Activated T-helper 2 cell treated with anti-CD3 and anti-CD28 coated beads, Interferon-gamma antibody, Interleukin-2, Interleukin-4, amounts not matched to agents 10 μg/mL and 5 μg/mL and 100 μg/mL, durations not matched to agents 14 hours and 24 hours and 36 hours (primary cell): ENCODE results near the gene FSIP1. TPM values are rescaled to one million over a fixed set of nuclear protein-coding genes. Genes with fewer than 3 reads are reported as not detected.

Experiments
- DNase-seq: peaks from one replicate; pipeline ENCODE4 v3.0.0; 2021; ENCODE audit warnings: low spot score
- H3K27ac Mint-ChIP-seq: one replicate; pipeline ENCODE4 v1.8.0; 2021; ENCODE audit warnings: mixed read lengths
- H3K27me3 Mint-ChIP-seq: one replicate; pipeline ENCODE4 v1.8.0; 2021; ENCODE audit warnings: low read depth, mixed read lengths
- H3K36me3 Mint-ChIP-seq: one replicate; pipeline ENCODE4 v1.8.0; 2021; ENCODE audit warnings: low read depth, mixed read lengths
- H3K4me1 Mint-ChIP-seq: one replicate; pipeline ENCODE4 v1.8.0; 2021; ENCODE audit warnings: low read depth, mixed read lengths
- H3K4me3 Mint-ChIP-seq: one replicate; pipeline ENCODE4 v1.8.0; 2021; ENCODE audit warnings: low read depth, mild to moderate bottlenecking, moderate library complexity, mixed read lengths
- H3K9me3 Mint-ChIP-seq: one replicate; pipeline ENCODE4 v1.8.0; 2021; ENCODE audit warnings: mixed read lengths
- intact Hi-C: fragments of 100-400 bp; cut with micrococcal nuclease; formaldehyde crosslinking; loops from one replicate; pipeline ENCODE4 v1.15.1; 2023
- total RNA-seq: library from RNA; stranded (reverse); gene quantifications from 2 replicates; pipeline ENCODE4 v1.2.3, GENCODE V29; 2022

Gene FSIP1
- total RNA-seq, 1 donor from 2014 or later = 0.14 TPM

DNA sequence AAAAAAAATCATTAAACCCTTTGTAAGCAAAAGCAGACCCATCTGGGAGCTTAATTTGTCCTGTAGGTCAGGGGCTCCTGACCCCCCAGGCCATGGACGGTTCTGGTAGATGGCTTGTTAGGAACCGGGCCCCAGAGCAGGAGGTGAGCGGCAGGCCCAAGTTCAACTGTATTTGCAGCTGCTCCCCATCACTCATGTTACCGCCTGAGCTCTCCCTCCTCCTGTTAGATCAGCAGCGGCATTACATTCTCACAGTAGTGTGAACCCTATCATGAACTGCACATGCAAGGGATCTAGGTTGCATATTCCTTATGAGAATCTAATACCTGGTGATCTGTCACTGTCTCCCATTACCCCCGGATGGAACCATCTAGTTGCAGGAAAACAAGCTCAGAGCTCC is 60.7 kb downstream of the FSIP1 start:
- no peaks in the 10 kb centered on the region for H3K9me3 Mint-ChIP-seq
- H3K27ac Mint-ChIP-seq = no peak overlapping the region
- H3K4me1 Mint-ChIP-seq = peaks cover 12% of the 10 kb centered on the region
- no peak for DNase-seq
- H3K27me3 Mint-ChIP-seq = peaks cover 4% of the 10 kb centered on the region
- H3K36me3 Mint-ChIP-seq = no peaks in the 10 kb centered on the region
- no peak overlapping the region for H3K4me3 Mint-ChIP-seq
- intact Hi-C loops = no loop called here

GRCh38 chr15:39720621-39721611 is 61.7 kb downstream of the FSIP1 start:
- no peak for DNase-seq
- peaks cover 3% of the 10 kb centered on the region for H3K27me3 Mint-ChIP-seq
- H3K4me3 Mint-ChIP-seq = no peak overlapping the region
- no peaks in the 10 kb centered on the region for H3K9me3 Mint-ChIP-seq
- no peaks in the 10 kb centered on the region for H3K36me3 Mint-ChIP-seq
- H3K4me1 Mint-ChIP-seq = peaks cover 12% of the 10 kb centered on the region
- no peak overlapping the region for H3K27ac Mint-ChIP-seq
- intact Hi-C loops = no loop called here

- peaks cover 12% of the 10 kb centered on the region for H3K4me1 Mint-ChIP-seq
- H3K27ac Mint-ChIP-seq = no peak overlapping the region
- no peak for DNase-seq
- intact Hi-C loops = no loop called here
- H3K27me3 Mint-ChIP-seq = peaks cover 3% of the 10 kb centered on the region
- no peak overlapping the region for H3K4me3 Mint-ChIP-seq
- no peaks in the 10 kb centered on the region for H3K36me3 Mint-ChIP-seq
- H3K9me3 Mint-ChIP-seq = no peaks in the 10 kb centered on the region
These were observed 62.6 kb downstream of the FSIP1 start for GRCh38 chr15:39720081-39720480.

- Mint-ChIP-seq H3K4me1 (peaks cover 12% of the 10 kb centered on the region), H3K4me3 (no peak overlapping the region), H3K27me3 (peaks cover 3% of the 10 kb centered on the region), H3K27ac (no peak overlapping the region), H3K9me3 (no peaks in the 10 kb centered on the region), H3K36me3 (no peaks in the 10 kb centered on the region)
- intact Hi-C loops = no loop called here
- DNase-seq = no peak
These were observed 63.5 kb downstream of the FSIP1 start for GRCh38 chr15:39719109-39719508.

DNA sequence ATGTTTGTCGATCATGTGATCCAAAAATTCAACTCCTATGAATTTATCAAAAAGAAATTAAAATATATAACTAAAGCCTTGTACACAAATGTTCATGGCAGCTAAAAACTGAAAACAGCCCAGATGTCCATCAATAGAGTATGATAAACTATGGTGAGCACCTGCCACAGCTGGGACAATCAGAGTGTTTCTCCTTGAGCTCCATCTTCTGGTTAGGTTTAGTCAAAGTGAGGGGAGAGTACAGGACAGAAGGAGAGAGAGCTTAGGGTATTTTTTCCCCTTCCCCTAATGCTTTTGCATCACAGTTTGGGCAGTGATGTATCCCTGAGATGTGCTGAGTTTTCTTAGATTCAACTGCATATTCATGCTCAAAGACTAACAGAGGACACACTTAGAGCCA is 65.5 kb downstream of the FSIP1 start:
- peaks cover 12% of the 10 kb centered on the region for H3K4me1 Mint-ChIP-seq
- intact Hi-C loops = no loop called here
- DNase-seq = no peak
- no peaks in the 10 kb centered on the region for H3K9me3 Mint-ChIP-seq
- H3K27me3 Mint-ChIP-seq = peaks cover 5% of the 10 kb centered on the region
- H3K36me3 Mint-ChIP-seq = no peaks in the 10 kb centered on the region
- H3K4me3 Mint-ChIP-seq = no peak overlapping the region
- H3K27ac Mint-ChIP-seq = no peak overlapping the region

GRCh38 chr15:39714251-39714650 is 68.4 kb downstream of the FSIP1 start:
- H3K4me3 Mint-ChIP-seq = no peak overlapping the region
- no peak for DNase-seq
- H3K36me3 Mint-ChIP-seq = no peaks in the 10 kb centered on the region
- intact Hi-C loops = no loop called here
- H3K27me3 Mint-ChIP-seq = peaks cover 8% of the 10 kb centered on the region
- no peaks in the 10 kb centered on the region for H3K4me1 Mint-ChIP-seq
- H3K27ac Mint-ChIP-seq = no peak overlapping the region
- no peaks in the 10 kb centered on the region for H3K9me3 Mint-ChIP-seq

DNA sequence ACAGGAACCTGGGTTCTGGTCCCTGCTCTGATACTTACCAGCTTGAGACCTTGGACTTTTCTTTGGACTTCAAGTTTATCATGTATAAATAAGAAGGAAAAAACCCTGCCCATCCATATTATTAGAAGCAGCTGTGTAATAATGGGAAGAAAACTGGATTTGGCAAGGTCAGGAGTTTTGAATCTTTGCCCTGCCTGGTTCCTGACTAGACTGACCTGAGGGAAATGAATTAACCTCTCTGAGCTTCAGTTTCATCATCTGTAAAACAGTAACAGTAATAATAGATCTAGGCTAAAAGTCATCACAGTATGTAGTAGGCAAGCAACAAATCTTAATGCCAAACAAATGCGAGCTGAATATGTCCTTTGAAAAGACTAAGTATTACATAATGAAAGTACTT is 68.8 kb downstream of the FSIP1 start:
- intact Hi-C loops = no loop called here
- no peak overlapping the region for H3K27ac Mint-ChIP-seq
- no peaks in the 10 kb centered on the region for H3K36me3 Mint-ChIP-seq
- no peaks in the 10 kb centered on the region for H3K4me1 Mint-ChIP-seq
- H3K27me3 Mint-ChIP-seq = peaks cover 8% of the 10 kb centered on the region
- H3K4me3 Mint-ChIP-seq = no peak overlapping the region
- H3K9me3 Mint-ChIP-seq = no peaks in the 10 kb centered on the region
- no peak for DNase-seq

- no peak for DNase-seq
- no peak overlapping the region for H3K4me3 Mint-ChIP-seq
- H3K36me3 Mint-ChIP-seq = no peaks in the 10 kb centered on the region
- H3K27ac Mint-ChIP-seq = no peak overlapping the region
- intact Hi-C loops = no loop called here
- H3K9me3 Mint-ChIP-seq = no peaks in the 10 kb centered on the region
- peaks cover 5% of the 10 kb centered on the region for H3K27me3 Mint-ChIP-seq
- no peaks in the 10 kb centered on the region for H3K4me1 Mint-ChIP-seq
These were observed 72.0 kb downstream of the FSIP1 start for GRCh38 chr15:39710681-39711080.

- DNase-seq = no peak
These were observed 72.7 kb downstream of the FSIP1 start for GRCh38 chr15:39709941-39710340.

DNA sequence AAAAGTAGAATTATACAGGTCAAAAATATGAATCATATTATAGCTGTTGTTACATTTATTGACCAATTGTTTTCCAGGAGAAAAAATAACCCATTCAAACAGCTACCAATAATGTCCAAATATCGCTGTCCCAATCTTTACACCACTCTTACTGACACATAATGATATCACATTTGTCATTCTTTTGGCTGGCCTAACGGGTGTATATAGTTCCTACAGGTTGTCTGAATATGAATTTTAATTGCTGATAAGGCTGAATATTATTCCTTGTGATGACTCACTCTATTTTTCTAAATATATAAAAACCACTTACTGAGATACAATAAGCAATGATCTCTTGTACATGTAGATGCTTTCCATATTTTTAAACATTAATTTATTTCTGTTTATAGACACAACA is 76.4 kb downstream of the FSIP1 start:
- Mint-ChIP-seq H3K4me3 (no peak overlapping the region), H3K27ac (no peak overlapping the region), H3K36me3 (no peaks in the 10 kb centered on the region), H3K27me3 (peaks cover 7% of the 10 kb centered on the region), H3K9me3 (no peaks in the 10 kb centered on the region), H3K4me1 (no peaks in the 10 kb centered on the region)
- no peak for DNase-seq
- intact Hi-C loops = no loop called here

More at GRCh38 chr15:39709941-39710340, 72.7 kb downstream of the FSIP1 start:
- H3K27ac Mint-ChIP-seq = no peak overlapping the region
- no peak overlapping the region for H3K4me3 Mint-ChIP-seq
- no peaks in the 10 kb centered on the region for H3K4me1 Mint-ChIP-seq
- peaks cover 6% of the 10 kb centered on the region for H3K27me3 Mint-ChIP-seq
- no peaks in the 10 kb centered on the region for H3K36me3 Mint-ChIP-seq
- intact Hi-C loops = no loop called here
- no peaks in the 10 kb centered on the region for H3K9me3 Mint-ChIP-seq

GRCh38 chr15:39704689-39705088 is 78.0 kb downstream of the FSIP1 start:
- Mint-ChIP-seq H3K4me3 (no peak overlapping the region), H3K36me3 (no peaks in the 10 kb centered on the region), H3K4me1 (no peaks in the 10 kb centered on the region), H3K9me3 (no peaks in the 10 kb centered on the region), H3K27ac (no peak overlapping the region), H3K27me3 (peaks cover 11% of the 10 kb centered on the region)
- DNase-seq = no peak
- intact Hi-C loops = no loop called here

DNA sequence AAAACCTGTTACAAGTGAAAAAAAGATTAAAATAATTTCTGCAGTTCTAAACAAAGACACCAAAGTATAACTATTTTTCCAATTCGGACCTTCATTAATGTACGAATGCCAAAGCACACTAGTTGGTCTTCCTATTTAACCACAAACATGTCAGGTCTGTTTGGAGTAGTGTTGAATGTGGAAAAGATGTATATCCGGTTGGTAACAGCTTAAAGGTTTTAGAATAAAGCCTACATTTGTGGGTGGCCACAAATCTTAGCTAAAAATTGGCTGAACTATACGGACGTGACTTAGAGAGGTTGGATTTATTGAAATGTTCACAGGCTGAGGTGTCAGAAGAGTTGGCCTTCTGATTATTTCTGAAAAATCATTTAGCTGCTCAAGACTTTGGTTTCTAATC is 78.4 kb downstream of the FSIP1 start:
- no peak overlapping the region for H3K4me3 Mint-ChIP-seq
- no peak for DNase-seq
- no peak overlapping the region for H3K27ac Mint-ChIP-seq
- H3K9me3 Mint-ChIP-seq = no peaks in the 10 kb centered on the region
- no peaks in the 10 kb centered on the region for H3K36me3 Mint-ChIP-seq
- H3K4me1 Mint-ChIP-seq = no peaks in the 10 kb centered on the region
- H3K27me3 Mint-ChIP-seq = peaks cover 13% of the 10 kb centered on the region
- intact Hi-C loops = no loop called here

DNA sequence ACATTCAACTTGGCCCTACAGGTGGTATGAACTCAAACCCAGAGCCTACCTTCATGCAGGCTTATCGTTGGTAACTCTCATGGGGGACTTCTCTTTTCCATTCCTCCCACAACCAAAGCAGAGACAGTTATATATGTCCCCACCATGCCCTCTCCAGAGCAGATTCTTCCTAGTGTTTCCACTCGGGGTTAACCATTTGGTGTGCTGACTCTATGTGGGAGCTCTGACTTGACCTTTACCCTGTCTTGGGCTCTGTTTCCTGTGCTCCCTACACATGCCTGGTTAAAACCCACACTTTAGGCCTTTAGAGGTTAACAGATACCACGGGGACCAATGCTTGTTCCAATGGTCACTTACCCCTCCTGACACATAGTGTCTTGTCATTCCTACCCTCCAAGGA is 80.7 kb downstream of the FSIP1 start:
- H3K4me1 Mint-ChIP-seq = no peaks in the 10 kb centered on the region
- no peak overlapping the region for H3K4me3 Mint-ChIP-seq
- intact Hi-C loops = no loop called here
- H3K27ac Mint-ChIP-seq = no peak overlapping the region
- no peak for DNase-seq
- no peaks in the 10 kb centered on the region for H3K36me3 Mint-ChIP-seq
- H3K27me3 Mint-ChIP-seq = peaks cover 21% of the 10 kb centered on the region
- no peaks in the 10 kb centered on the region for H3K9me3 Mint-ChIP-seq
